Stimulated activated naive CD8-positive, alpha-beta T cell treated with anti-CD3 and anti-CD28 coated beads, Interleukin-15, amount 100 ng/mL, for 72 hours (primary cell): Measurements from ENCODE around the gene ACACA.
A peak's percentile ranks its signal among the peaks of the same experiment; 100 is the strongest.

ENCODE experiments used
- ATAC-seq: fragments of 150-1000 bp; cut with Tn5 transposase; 2 replicates; pipeline ENCODE4 v1.10.0; 2021; ENCODE audit warnings: mild to moderate bottlenecking, moderate library complexity
- DNase-seq, 2 donors: peaks; one replicate each; pipeline ENCODE4 v3.0.0; 2021 to 2022
- H3K27ac Mint-ChIP-seq, 2 donors: one replicate each; pipeline ENCODE4 v1.8.0; 2022; ENCODE audit warnings: mild to moderate bottlenecking in 2 of 2, mixed read lengths in 2 of 2, moderate library complexity in 2 of 2
- H3K27me3 Mint-ChIP-seq: one replicate; pipeline ENCODE4 v1.8.0; 2022; ENCODE audit warnings: mixed read lengths
- H3K4me1 Mint-ChIP-seq: one replicate; pipeline ENCODE4 v1.8.0; 2022; ENCODE audit warnings: mild to moderate bottlenecking, mixed read lengths
- H3K4me3 Mint-ChIP-seq, 2 donors: one replicate each; pipeline ENCODE4 v1.8.0; 2022; ENCODE audit warnings: mild to moderate bottlenecking in 2 of 2, mixed read lengths in 2 of 2, moderate library complexity in 1 of 2
- H3K9me3 Mint-ChIP-seq, 2 donors: one replicate each; pipeline ENCODE4 v1.8.0; 2022; ENCODE audit warnings: mixed read lengths in 2 of 2

ACACA gene

GRCh38 chr17:37047631-37048104, 359.0 kb downstream of the ACACA start:
- H3K27me3 Mint-ChIP-seq, result no peaks in the 10 kb centered on the region
- ATAC-seq (peak; percentile 92), DNase-seq (peak; percentile 72 to 75)
- no peaks in the 10 kb centered on the region for H3K9me3 Mint-ChIP-seq
- no peak overlapping the region for H3K4me3 Mint-ChIP-seq
- H3K27ac Mint-ChIP-seq, result peak overlapping the region in 1 of 2 donors; percentile 6
- peaks cover 18% of the 10 kb centered on the region for H3K4me1 Mint-ChIP-seq

GRCh38 chr17:37045351-37045922, 361.2 kb downstream of the ACACA start:
- DNase-seq, result no peak
- Mint-ChIP-seq H3K27me3 (no peaks in the 10 kb centered on the region), H3K4me1 (peaks cover 18% of the 10 kb centered on the region), H3K9me3 (no peaks in the 10 kb centered on the region), H3K27ac (peak overlapping the region in 1 of 2 donors; percentile 23), H3K4me3 (no peak overlapping the region)
- no peak for ATAC-seq

- H3K9me3 Mint-ChIP-seq, result no peaks in the 10 kb centered on the region
- H3K4me1 Mint-ChIP-seq, result peaks cover 17% of the 10 kb centered on the region
- no peak overlapping the region for H3K4me3 Mint-ChIP-seq
- H3K27ac Mint-ChIP-seq, result peak overlapping the region in 1 of 2 donors; percentile 48
- no peak for ATAC-seq
- DNase-seq, result no peak
- no peaks in the 10 kb centered on the region for H3K27me3 Mint-ChIP-seq
Observed at GRCh38 chr17:37043201-37043600, 363.4 kb downstream of the ACACA start.

- no peak for DNase-seq
- Mint-ChIP-seq H3K9me3 (no peaks in the 10 kb centered on the region), H3K27me3 (no peaks in the 10 kb centered on the region), H3K4me3 (no peak overlapping the region), H3K27ac (no peak overlapping the region), H3K4me1 (peaks cover 7% of the 10 kb centered on the region)
- no peak for ATAC-seq
Observed at GRCh38 chr17:37041932-37042331, 364.7 kb downstream of the ACACA start.

GRCh38 chr17:37039269-37039668, 367.4 kb downstream of the ACACA start:
- ATAC-seq, result no peak
- DNase-seq, result no peak
- no peaks in the 10 kb centered on the region for H3K27me3 Mint-ChIP-seq
- peak overlapping the region in 1 of 2 donors; percentile 42 for H3K27ac Mint-ChIP-seq
- no peak overlapping the region for H3K4me3 Mint-ChIP-seq
- H3K9me3 Mint-ChIP-seq, result no peaks in the 10 kb centered on the region
- peaks cover 7% of the 10 kb centered on the region for H3K4me1 Mint-ChIP-seq

- no peak for DNase-seq
- H3K27me3 Mint-ChIP-seq, result no peaks in the 10 kb centered on the region
- H3K4me1 Mint-ChIP-seq, result no peaks in the 10 kb centered on the region
- no peak for ATAC-seq
- no peaks in the 10 kb centered on the region for H3K9me3 Mint-ChIP-seq
- H3K27ac Mint-ChIP-seq, result peak overlapping the region in 1 of 2 donors; percentile 7
- H3K4me3 Mint-ChIP-seq, result no peak overlapping the region
Observed at GRCh38 chr17:37037590-37038155, 369.0 kb downstream of the ACACA start.
